ENCODE results near the gene RARRES2. TPM values are rescaled to one million over a fixed set of nuclear protein-coding genes. Genes with fewer than 3 reads are reported as not detected.

The RARRES2 gene
- total RNA-seq, 1 donor from 2014 or later = 35.5 TPM

Other genes starting within 250 kb of the RARRES2 start
- 6.3 TPM for gene LRRC61, start 18.3 kb downstream of the RARRES2 start, total RNA-seq
- gene ACTR3C, start 18.1 kb downstream of the RARRES2 start, total RNA-seq = 12.1 TPM
- 76.1 TPM for gene REPIN1, start 27.2 kb upstream of the RARRES2 start, total RNA-seq
- gene ZNF775, start 37.7 kb upstream of the RARRES2 start, total RNA-seq = 17.1 TPM
- 12.2 TPM for gene GIMAP8, start 109.0 kb upstream of the RARRES2 start, total RNA-seq
- gene GIMAP7, start 173.2 kb upstream of the RARRES2 start, total RNA-seq = 8.2 TPM
- 42.2 TPM for gene GIMAP4, start 225.8 kb upstream of the RARRES2 start, total RNA-seq